Activated CD8-positive, alpha-beta memory T cell treated with anti-CD3 and anti-CD28 coated beads, Interleukin-2, amount 50 U/mL, for 24 hours (primary cell): Measurements from ENCODE around the gene COPG1.

Experiments used
- DNase-seq: peaks from one replicate; pipeline ENCODE4 v3.0.0-alpha.2; 2020; ENCODE audit errors: extremely low read depth

The COPG1 gene

DNA sequence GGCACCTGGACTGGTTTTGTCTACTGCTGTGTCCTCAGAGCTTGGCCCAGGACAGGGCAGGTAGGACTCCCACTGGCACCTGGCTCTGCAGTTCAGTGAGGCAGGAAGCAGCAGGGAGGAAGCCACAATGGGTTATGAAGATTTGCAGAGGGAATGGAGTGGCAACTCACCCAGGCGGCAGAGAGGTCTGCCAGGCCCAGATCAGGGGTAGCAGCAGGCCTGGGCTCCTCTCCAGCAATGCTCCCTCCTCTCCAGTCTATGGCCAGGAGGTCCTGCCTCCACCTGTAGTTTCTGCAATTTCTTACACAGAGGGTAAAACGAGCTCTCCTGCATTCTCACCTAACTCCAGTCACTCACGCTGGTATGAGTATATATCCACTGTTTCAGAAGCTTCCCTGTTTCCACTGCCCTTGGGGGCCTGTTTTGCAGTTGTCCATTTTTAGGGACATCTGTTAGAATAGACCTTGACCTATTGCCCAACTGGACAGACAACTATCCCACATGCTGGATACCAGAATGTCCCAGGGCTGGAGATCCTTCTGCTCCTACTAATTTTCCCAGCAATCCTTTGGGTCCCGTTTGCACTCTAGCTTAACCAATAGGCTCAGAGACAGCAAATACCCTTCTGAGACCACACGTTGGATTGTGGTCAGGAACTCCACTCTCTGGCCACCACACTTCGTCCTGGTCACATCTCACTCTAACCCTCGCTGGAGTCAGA is 64.4 kb downstream of the COPG1 start:
- no peak for DNase-seq

- DNase-seq: no peak
Measured at GRCh38 chr3:129314386-129315222, 65.2 kb downstream of the COPG1 start.

- DNase-seq: no peak
Measured at GRCh38 chr3:129315223-129315997, 66.0 kb downstream of the COPG1 start.

DNA sequence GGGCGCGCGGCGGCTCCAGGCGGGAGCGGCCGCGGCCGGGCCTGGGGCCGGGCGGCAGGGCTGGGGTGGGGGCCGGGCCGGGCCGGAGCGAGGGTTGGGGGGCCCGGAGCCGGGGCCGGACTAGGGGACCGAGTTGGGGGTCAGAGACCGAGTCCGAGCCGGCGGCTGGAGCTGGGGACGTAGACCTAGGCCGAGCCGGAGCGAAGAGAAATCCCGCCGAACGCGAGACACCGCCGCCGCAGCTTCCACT is 66.5 kb downstream of the COPG1 start:
- no peak for DNase-seq

GRCh38 chr3:129316248-129317013 is 67.0 kb downstream of the COPG1 start:
- peak; percentile 81 for DNase-seq

DNA sequence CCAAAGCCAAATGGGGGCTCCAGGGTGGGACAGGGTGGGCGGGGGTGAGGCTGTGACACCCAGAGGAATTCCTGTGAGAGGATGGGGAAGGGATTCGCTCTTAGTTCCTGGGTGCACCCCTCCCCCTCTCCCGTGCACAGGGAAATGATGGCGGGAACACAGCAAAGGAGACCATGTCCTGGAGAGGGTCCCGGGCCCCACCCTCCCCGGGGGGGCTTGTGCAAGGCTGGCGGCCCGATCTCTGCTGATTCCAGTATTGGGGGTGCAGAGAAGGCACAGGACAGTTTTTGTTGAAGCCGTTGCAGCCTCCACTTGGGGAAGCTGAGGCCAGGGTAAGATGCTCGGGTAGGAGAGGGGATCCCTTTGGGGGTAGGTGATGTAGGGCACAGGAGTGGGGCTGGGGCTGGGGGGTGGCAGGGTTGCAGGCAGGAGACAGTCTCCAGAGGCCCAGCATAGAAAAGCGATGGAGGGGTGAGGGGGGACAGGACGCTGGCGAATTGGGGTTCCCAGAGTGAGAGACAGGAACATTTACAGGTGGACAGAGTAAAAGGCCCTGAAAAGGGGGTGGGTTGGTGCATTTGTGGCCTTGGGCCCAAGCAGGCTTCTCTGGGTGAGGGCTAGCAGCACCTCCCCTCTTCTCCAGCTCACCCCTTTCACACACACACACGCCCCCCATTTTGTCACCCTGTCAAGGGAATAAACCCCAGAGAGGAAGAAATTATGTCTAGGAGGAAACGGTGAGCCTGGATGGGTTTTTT is 67.8 kb downstream of the COPG1 start:
- no peak for DNase-seq

GRCh38 chr3:129317848-129318247 is 68.4 kb downstream of the COPG1 start:
- DNase-seq: no peak

DNA sequence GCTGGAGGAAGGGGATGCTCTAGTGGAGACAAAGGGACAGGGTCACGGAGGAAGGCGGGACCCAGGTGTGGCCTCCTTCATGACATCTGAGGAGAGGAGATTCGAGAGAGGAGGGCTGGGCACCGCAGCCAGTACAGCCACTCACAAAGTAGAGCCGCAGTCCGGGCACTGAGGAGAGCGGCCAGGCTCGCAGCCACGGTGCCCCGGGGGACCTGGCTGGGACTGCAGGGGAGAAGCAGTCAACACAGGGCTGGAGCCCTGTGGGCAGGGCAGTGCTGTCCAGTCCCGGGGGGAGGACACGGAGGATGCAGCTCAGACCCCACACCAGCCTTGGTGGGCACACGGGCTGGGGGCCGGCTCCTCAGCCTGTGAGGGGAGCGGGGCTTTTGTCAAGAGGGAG is 69.5 kb downstream of the COPG1 start:
- no peak for DNase-seq

DNA sequence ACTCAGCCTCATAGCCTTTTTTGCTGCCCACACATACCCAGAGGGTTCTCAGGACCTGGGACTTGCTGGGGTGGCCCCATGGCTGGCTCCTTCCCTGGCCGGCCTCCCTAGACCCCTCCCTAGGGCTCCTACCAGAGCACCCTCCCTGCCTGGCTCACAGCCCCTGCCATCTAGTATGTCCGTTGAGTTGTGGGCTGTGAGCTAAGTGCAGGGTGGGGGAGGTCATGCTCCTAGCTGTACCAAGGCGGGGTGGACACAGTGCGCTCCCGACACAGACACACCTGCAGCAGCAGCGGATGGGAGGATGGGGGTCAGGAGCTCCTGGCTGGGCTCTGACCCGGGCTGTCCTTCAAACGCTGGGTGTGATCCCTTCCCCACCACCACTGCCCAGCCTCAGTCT is 70.9 kb downstream of the COPG1 start:
- DNase-seq: no peak

DNA sequence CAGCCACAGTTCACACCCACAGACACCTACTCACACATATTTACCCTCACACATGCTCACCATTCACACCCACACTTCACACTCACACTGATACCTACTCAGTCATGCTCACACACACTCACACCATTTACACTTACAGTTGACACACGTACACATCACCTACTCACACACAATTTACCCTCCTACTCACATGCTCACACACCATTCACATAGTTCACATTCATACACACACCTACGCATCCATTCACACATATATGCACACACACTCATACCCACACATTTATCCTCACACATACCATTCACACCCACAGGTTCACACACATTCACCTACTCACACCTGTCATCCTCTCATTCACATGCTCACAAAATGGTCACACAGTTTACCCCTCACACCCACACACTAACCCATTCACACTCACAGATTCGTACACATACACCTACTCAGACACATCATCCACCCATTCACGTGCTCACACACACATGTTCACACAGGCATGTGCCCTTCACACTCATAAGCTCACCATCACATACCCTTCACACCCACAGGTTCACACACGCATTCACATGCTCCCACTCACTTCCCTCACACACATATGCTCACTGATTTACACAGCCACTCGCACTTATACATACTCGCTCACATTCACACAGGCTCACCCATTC is 71.5 kb downstream of the COPG1 start:
- no peak for DNase-seq

DNA sequence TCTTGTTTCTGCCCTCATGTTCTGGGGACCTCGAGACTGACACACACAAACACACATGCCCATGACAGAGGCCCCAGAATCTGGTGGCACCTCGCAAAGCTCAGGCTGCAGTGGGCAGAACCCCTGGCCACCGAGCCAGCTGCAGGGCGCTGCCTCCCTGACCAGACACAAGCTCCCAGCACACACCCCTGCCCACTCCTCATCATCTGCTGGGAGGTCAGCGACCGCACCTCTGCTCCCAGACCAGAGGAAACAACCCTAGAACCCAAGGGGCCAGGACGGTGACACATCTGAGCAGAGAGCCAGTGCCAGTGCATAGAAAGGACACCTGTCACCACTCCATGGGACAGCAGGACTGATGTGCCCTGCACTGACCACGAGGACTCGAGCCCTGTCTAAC is 72.5 kb downstream of the COPG1 start:
- no peak for DNase-seq

DNA sequence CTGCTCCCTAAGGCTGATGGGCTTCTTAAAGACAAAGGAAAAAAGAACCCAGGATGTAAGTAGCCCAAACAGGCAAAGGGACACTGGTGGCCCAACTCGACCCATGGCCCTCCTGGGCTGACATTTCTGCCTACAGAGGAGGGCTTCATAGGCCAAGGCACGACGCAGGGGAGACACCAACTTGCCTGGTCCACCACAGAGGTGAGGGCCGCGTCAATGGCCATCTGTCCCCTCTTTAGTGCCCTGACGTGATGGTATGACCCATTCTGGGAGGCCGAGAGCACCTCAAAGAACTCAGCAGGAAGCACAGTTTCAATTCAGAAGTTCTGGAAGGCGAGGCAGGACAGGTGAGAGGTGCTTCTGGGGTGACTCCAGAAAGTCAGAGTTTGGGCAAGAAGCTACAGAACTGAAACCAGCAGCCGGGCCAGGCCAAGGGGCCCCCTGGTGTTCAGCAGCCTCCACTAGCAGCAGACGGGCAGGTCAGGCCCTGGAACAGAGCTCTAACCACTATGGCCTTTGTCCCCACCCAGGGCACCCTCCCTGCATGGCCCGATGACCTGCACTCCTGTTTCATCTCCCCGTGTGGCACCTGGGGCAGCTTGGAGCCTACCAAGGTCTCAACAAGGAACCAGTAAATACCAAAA is 74.4 kb downstream of the COPG1 start:
- DNase-seq: no peak

DNA sequence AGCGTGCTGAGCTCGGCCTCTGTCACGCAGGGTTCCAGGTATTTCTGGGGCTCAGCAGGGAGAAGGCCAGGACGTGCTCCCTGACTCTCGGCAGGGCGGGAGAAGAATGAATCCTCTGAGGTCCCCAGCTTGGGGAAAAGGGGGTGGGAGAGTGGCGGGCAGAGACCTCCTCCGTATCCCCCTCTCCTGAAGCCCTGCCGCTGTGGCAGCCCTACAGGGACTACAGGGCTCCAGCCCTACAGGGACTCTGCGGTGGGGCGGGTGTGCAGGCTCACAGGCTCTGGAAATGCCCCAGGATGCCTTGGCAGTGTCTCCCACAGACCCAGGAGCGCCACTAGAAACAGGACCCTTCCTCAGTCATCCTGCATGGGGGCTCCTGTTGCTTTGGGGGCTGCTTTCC is 75.4 kb downstream of the COPG1 start:
- no peak for DNase-seq

GRCh38 chr3:129325383-129325782 is 76.0 kb downstream of the COPG1 start:
- no peak for DNase-seq

GRCh38 chr3:129326138-129326537 is 76.7 kb downstream of the COPG1 start:
- no peak for DNase-seq

- DNase-seq: no peak
Measured at GRCh38 chr3:129326595-129326994, 77.2 kb downstream of the COPG1 start.
